Neural cell (in vitro differentiated cells): ENCODE data around the gene CHST11. TPM values are rescaled to one million over a fixed set of nuclear protein-coding genes. Genes with fewer than 3 reads are reported as not detected.

Source experiments
- H2AFZ ChIP-seq: fragments of 200-600, 300-800 bp; sonication (generic), shearing (Covaris generic); 2 replicates; pipeline ENCODE4 v1.6.0; 2014; ENCODE audit warnings: low read depth, mild to moderate bottlenecking, antibody characterized with exemption, low read length, moderate library complexity
- H3F3A ChIP-seq: fragments of 200-600 bp; shearing (Covaris generic); 2 replicates; pipeline ENCODE4 v1.6.1; 2016; ENCODE audit warnings: mild to moderate bottlenecking, moderate library complexity, mixed read lengths, antibody characterized with exemption, low read length; ENCODE audit not compliant: insufficient read depth, poor library complexity, severe bottlenecking
- H3K27ac ChIP-seq: fragments of 200-600, 300-800 bp; sonication (generic), shearing (Covaris generic); 2 replicates; pipeline ENCODE4 v1.5.1; 2014; ENCODE audit warnings: mild to moderate bottlenecking, low read length, moderate library complexity
- H3K27me3 ChIP-seq: fragments of 300-800, 200-600 bp; sonication (generic), shearing (Covaris generic); 2 replicates; pipeline ENCODE4 v1.6.0; 2014; ENCODE audit warnings: mild to moderate bottlenecking, low read depth, low read length, moderate library complexity; ENCODE audit not compliant: insufficient read depth
- H3K36me3 ChIP-seq: fragments of 300-800, 200-600 bp; sonication (generic), shearing (Covaris generic); 2 replicates; pipeline ENCODE4 v1.5.1; 2014; ENCODE audit warnings: mild to moderate bottlenecking, antibody characterized with exemption, low read length, moderate library complexity; ENCODE audit not compliant: insufficient read depth
- H3K4me2 ChIP-seq: fragments of 300-800, 200-600 bp; sonication (generic), shearing (Covaris generic); 2 replicates; pipeline ENCODE4 v1.6.0; 2014; ENCODE audit warnings: mild to moderate bottlenecking, low read length
- H3K4me3 ChIP-seq: fragments of 300-800, 200-600 bp; sonication (generic), shearing (Covaris generic); 2 replicates; pipeline ENCODE4 v1.5.1; 2014; ENCODE audit warnings: mild to moderate bottlenecking, low read length, moderate library complexity
- H3K79me2 ChIP-seq: fragments of 200-600 bp; shearing (Covaris generic); replicated peaks from 2 replicates; pipeline ENCODE4 v1.6.0; 2014; ENCODE audit warnings: mild to moderate bottlenecking, low read length, moderate library complexity; ENCODE audit not compliant: insufficient read depth
- H3K9ac ChIP-seq: fragments of 300-800, 200-600 bp; sonication (generic), shearing (Covaris generic); 2 replicates; pipeline ENCODE4 v1.6.1; 2016; ENCODE audit warnings: mild to moderate bottlenecking, low read length, mixed read lengths
- H3K9me2 ChIP-seq: fragments of 200-600 bp; shearing (Covaris generic); 2 replicates; pipeline ENCODE4 v1.6.1; 2016; ENCODE audit warnings: mild to moderate bottlenecking, low read length, mixed read lengths; ENCODE audit not compliant: insufficient read depth
- H3K9me3 ChIP-seq: fragments of 200-600, 300-800 bp; sonication (generic), shearing (Covaris generic); 2 replicates; pipeline ENCODE4 v1.6.1; 2016; ENCODE audit warnings: mild to moderate bottlenecking, mixed run types, low read length, moderate library complexity, mixed read lengths
- H4K20me1 ChIP-seq: fragments of 200-600 bp; shearing (Covaris generic); 2 replicates; pipeline ENCODE4 v1.6.1; 2016; ENCODE audit warnings: mild to moderate bottlenecking, mixed run types; ENCODE audit not compliant: insufficient read depth
- CTCF ChIP-seq: fragments of 450-650 bp; IDR thresholded peaks from 2 replicates; pipeline ENCODE4 v1.5.1; 2014; ENCODE audit warnings: antibody characterized with exemption, mild to moderate bottlenecking, moderate library complexity; ENCODE audit not compliant: poor library complexity, severe bottlenecking
- EP300 ChIP-seq: fragments of 450-650 bp; conservative IDR thresholded peaks from 2 replicates; pipeline ENCODE4 v1.6.1; 2014; ENCODE audit warnings: antibody characterized with exemption, mild to moderate bottlenecking, moderate library complexity; ENCODE audit not compliant: poor library complexity, severe bottlenecking
- EZH2 ChIP-seq: fragments of 200-600, 300-800 bp; shearing (Covaris generic), sonication (generic); IDR thresholded peaks from 2 replicates; pipeline ENCODE4 v1.6.1; 2014; ENCODE audit warnings: antibody characterized with exemption, low read length, borderline replicate concordance, mild to moderate bottlenecking; ENCODE audit not compliant: insufficient read depth, poor library complexity, severe bottlenecking
- MXI1 ChIP-seq: fragments of 450-650 bp; conservative IDR thresholded peaks from 2 replicates; pipeline ENCODE4 v1.6.1; 2014; ENCODE audit warnings: antibody characterized with exemption, mild to moderate bottlenecking; ENCODE audit not compliant: poor library complexity, severe bottlenecking
- POLR2AphosphoS5 ChIP-seq: IDR thresholded peaks from 2 replicates; pipeline ENCODE4 v1.6.1; 2012
- RAD21 ChIP-seq: fragments of 450-650 bp; conservative IDR thresholded peaks from 2 replicates; pipeline ENCODE4 v1.6.1; 2014; ENCODE audit warnings: antibody characterized with exemption, mild to moderate bottlenecking, moderate library complexity
- REST ChIP-seq: IDR thresholded peaks from 2 replicates; pipeline ENCODE4 v1.6.1; 2012; ENCODE audit warnings: borderline replicate concordance
- SMC3 ChIP-seq: fragments of 450-650 bp; conservative IDR thresholded peaks from 2 replicates; pipeline ENCODE4 v1.6.1; 2014; ENCODE audit warnings: antibody characterized with exemption, mild to moderate bottlenecking, moderate library complexity; ENCODE audit not compliant: poor library complexity
- TAF1 ChIP-seq: IDR thresholded peaks from 2 replicates; pipeline ENCODE4 v1.6.1; 2012; ENCODE audit warnings: low read depth
- polyA plus RNA-seq: library from polyadenylated mRNA; depleted of rRNA; stranded (reverse); fragments of >200 nt; gene quantifications from 2 replicates; pipeline ENCODE4 v1.2.3, GENCODE V29; 2014

The CHST11 gene
- polyA plus RNA-seq, 1 donor from 2014 or later: 15.0 TPM

GRCh38 chr12:104516821-104517220, 60.1 kb downstream of the CHST11 start:
- no peak overlapping the region for H3K4me2 ChIP-seq
- no peaks in the 10 kb centered on the region for H3K36me3 ChIP-seq
- no peaks in the 10 kb centered on the region for H3K9me2 ChIP-seq
- H3K79me2 ChIP-seq: peaks cover 5% of the 10 kb centered on the region
- TF ChIP-seq SMC3: no peak
- no peaks in the 10 kb centered on the region for H3K9me3 ChIP-seq
- H3K27me3 ChIP-seq: no peaks in the 10 kb centered on the region
- no peak overlapping the region for H3K9ac ChIP-seq
- no peaks in the 10 kb centered on the region for H4K20me1 ChIP-seq
- H3K4me3 ChIP-seq: no peak overlapping the region
- H3F3A ChIP-seq: no peaks in the 10 kb centered on the region
- H3K27ac ChIP-seq: no peak overlapping the region
- H2AFZ ChIP-seq: no peak overlapping the region

GRCh38 chr12:104517880-104518279, 61.1 kb downstream of the CHST11 start:
- no peaks in the 10 kb centered on the region for H3K36me3 ChIP-seq

More at GRCh38 chr12:104517880-104518279, 61.1 kb downstream of the CHST11 start:
- Histone ChIP-seq H3K79me2 (peaks cover 5% of the 10 kb centered on the region), H3K27me3 (no peaks in the 10 kb centered on the region), H3K9me2 (no peaks in the 10 kb centered on the region), H2AFZ (no peak overlapping the region), H3K4me2 (no peak overlapping the region), H3F3A (no peaks in the 10 kb centered on the region), H3K27ac (no peak overlapping the region), H3K9me3 (no peaks in the 10 kb centered on the region), H4K20me1 (no peaks in the 10 kb centered on the region), H3K4me3 (no peak overlapping the region), H3K9ac (no peak overlapping the region)
- TF ChIP-seq RAD21 (no peak), EP300 (no peak), CTCF (no peak), TAF1 (no peak), POLR2AphosphoS5 (no peak), SMC3 (no peak), REST (no peak), MXI1 (no peak), EZH2 (no peak)
